Ramos (cell line): ENCODE measurements around the gene DAD1.

Source experiments
- in situ Hi-C: fragments of 300-500 bp; cut with MboI; formaldehyde crosslinking; loops from one replicate; pipeline ENCODE4 v1.14.3; 2022; ENCODE audit warnings: low sequenced_read_pairs; ENCODE audit not compliant: unreplicated experiment

The DAD1 gene

GRCh38 chr14:22523283-22523682 lies 65.7 kb downstream of the DAD1 start:
- in situ Hi-C loops: no loop called here

DNA sequence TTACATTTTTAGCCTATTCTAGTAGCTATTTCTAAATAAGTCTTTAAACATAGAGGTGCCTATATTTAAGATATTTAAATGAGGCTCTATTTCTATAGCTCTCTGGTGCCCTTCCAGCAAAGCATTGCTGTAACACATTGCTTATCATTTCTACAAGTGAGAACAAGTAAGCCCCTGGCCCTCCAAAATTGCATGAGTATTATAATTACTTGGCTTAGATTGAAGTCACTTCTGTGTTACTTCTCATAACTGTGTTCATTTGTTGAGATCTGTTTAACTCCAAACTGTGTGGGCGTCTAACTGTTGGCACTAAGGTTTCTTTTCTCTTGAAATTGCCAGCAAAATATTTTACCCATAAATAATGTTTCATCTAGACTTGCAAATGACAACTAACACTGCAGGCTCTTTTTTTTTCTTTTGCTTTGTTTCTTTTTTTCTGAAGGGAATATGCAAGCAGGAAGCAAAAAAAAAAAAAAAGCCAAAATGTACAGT lies 66.5 kb downstream of the DAD1 start:
- in situ Hi-C loops: no loop called here

GRCh38 chr14:22521449-22522239 lies 67.4 kb downstream of the DAD1 start:
- in situ Hi-C loops: no loop called here

DNA sequence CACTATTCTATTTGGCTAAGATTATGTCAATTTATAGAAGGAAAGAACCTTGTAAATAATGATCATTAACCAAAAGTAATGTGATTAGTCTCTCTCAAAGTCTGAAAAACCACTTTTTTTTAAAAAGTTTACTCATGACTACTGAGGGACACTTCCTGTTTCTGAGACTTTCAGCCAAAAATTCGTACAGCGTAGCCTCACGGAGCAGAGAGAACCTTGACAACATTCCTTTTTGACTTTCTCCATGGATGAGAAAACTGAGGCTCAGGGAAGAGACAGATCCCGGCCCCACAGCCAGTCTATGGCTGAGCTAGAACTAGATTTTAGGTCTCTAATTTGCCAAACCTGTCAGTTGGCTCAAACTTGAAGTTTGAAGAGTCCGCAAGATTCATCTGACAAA lies 68.2 kb downstream of the DAD1 start:
- in situ Hi-C loops: no loop called here

- in situ Hi-C loops: no loop called here
Measured at GRCh38 chr14:22519877-22520685, 68.9 kb downstream of the DAD1 start.

DNA sequence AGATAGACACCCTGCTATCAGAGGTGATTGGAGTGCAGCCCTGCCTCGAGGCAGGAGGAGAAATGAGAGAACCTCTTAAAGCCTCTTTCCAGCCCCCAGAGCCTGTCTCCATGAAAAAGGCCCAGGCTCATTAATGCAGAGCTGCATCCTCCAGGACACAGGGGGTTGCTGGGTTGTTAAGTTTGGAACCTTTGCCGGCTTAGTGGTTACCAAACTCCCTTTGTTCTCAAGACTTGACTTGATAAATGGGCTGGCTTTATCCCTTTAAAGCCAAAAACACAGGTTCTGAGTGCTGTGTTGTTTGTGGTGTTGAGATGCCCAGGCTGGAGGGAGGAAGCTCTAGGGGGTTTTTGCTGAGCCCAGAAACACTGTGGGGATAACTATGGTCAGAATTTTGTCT lies 71.0 kb downstream of the DAD1 start:
- in situ Hi-C loops: no loop called here

DNA sequence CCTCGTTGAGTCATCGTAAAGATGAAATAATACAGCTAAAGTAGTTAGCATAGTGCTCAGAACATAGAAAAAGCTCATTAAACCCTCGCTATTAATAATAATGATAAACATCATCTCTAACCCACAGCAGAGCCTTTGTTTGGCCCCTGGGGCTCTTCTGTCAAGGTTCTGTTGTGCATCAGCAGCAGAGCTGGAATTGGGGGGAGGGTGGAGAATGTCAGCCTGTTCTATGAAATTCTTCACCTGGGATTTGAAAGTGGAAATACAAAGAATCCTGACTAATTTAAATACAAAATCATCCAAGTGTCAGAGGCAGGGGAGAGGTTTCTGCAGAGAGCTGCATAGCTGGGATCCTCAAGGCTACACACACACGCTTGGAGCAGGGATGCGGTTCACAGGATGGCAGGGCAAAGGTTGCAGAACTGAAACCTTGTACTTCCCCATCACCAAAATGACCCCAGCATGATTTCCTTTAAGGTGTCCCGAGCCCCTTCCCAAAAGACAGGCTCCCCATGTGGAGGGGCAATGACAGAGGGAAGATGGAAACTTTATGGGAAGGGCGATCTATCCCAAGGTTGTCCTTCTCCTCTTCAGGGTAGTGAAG lies 71.8 kb downstream of the DAD1 start:
- in situ Hi-C loops: no loop called here

- in situ Hi-C loops: no loop called here
Measured at GRCh38 chr14:22515929-22516328, 73.1 kb downstream of the DAD1 start.
